Kidney tubule cell (primary cell): ENCODE results near the gene RANBP3L.
"Not testable (repeated sequence)": the region's sequence is repeated elsewhere in the genome, so short reads cannot be mapped to it uniquely, and the experiment has no call there.

Experiments used
- DNase-seq: peaks from one replicate; pipeline ENCODE4 v3.0.0-alpha.2; 2018; ENCODE audit warnings: low spot score

The RANBP3L gene

DNA sequence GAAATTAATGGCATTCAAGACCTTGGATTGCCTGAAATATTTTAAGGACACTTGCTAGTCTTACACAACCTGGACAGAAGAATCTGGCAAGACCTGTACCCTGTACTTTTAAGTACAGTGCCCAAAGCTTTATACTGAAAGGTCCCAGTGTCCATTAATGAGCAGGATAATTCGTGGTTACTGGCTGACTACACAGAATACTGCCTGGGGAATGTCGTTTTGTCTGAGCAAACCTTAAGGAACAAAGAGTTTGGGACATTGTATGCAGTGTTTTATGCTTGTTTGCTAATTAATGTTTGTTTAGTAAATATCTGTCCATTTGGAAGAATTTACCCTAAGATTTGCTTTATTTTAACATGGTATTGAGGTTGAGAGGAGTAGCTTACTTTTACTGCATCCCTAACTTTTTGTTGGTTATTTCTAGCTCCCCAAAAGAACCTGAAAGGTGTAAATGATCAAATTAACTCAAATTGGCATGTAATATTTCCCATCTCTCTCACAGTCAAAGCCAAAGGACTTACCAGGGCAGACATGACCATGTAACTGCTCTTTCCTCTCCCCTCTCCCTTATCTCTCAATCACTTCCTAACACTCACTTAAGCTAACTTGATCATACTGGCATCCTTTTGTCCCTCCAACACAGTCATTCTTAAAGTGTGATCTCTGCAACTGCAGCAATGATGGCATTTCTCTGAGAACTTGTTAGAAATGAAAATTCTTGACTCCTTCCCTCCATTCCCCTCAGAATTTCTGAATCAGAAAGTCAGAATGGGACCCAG, 15.7 kb downstream of the RANBP3L start:
- no peak for DNase-seq

DNA sequence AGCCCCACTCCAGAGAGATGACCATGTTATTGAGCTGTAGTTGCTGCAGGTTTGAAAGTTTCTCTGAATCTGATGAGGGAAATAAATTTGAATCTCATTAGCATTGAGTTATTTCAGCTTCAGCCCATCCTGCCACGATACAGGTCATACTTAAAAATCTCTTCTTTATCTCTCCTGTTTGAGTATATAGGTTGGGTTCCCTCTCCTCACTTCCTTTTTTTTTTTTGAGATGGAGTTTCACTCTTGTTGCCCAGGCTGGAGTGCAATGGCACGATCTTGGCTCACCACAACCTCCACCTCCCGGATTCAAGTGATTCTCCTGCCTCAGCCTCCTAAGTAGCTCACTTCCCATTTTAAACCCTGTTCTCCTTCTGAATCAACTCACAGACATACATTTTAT, 17.9 kb downstream of the RANBP3L start:
- not testable (repeated sequence) for DNase-seq

DNA sequence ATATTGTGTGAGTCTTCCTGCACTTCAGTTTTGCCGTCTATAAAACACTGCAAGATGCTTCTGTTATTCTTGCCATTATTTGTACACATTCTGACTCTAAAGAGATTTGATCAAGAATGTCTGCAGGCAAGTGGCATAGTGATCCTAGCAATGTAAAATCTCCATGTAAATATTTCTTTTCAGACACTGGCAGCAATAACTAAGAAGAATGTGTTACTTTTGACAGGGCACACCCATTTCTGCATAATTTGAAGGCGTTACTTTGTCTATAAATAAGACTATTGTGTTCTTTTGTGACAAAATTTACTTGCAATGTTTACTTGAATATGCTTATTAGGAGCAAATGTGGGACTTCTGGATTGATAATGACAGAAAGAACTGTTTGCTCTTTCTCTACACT, 20.1 kb downstream of the RANBP3L start:
- no peak for DNase-seq

DNA sequence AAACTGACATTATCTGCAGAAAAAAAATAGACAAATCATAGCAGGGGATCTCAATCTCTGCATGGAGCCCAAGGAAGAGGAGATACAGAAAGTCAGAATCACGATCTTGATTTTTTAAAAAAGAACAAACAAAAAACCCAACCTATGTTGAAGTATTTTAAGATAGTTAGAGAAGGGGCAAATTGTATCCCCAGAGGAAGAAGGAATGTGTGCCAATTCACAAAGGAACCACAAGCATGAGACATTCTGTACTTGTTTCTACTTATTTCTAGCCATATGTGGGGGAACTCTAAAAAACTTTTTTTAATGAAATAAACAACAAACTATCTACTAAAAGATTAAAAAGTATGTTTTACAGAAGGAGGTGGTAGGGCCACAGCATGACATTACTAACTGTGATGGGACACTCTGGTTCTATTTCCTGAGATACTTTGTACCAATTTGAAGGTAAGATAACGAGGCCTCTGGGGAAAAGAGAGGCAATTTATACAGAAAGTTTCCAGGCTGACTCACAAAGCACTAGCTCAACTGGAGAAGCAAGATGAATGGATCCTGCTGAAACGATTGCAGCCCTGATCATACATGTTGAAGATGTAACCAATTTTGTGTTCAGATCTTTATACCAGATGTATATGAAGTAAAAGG, 22.5 kb downstream of the RANBP3L start:
- no peak for DNase-seq

DNA sequence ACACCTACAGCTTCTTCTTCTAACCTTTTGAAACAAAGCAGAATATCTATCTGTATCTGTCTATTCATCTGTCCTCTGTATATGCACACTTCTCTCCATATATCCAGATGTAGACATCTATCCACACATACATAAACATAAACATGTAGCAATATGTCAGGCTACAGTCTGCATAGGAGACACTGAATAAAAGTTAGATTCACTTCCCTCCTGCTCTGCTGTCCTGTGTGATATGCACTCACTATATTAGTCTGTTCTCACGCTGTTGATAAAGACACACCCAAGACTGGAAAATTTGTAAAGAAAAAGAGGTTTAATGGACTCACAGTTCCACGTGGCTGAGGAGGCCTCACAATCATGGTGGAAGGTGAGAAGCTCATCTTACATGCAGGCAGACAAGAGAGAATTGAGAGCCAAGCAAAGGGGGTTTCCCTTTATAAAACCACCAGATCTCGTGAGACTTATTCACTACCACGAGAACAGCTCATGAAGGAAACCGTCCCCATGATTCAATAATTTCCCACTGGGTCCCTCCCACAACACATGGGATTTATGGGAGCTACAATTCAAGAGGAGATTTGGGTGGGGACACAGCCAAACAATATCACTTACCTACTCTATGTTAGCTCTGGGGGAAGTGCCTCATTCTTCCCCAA, 24.1 kb downstream of the RANBP3L start:
- DNase-seq: no peak

DNA sequence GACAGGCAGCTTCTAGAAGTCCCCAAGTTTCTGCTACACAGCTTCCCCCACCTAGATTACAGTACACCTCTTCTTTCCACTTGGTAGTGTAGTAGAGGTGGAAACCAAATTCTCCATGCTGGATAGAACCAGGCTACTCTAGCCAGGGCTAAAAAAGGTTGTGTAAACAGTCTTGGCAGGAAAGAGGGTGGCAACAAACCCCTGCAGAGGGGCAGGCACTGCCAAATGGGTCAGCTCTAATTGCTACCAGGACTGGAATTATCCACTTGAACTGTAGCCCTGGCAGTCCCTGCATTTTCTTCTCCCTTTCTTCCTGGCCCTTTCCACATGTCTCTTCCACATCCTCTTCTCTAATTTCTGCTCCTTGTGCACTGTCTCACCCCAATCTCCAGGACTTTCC, 24.8 kb downstream of the RANBP3L start:
- no peak for DNase-seq

DNA sequence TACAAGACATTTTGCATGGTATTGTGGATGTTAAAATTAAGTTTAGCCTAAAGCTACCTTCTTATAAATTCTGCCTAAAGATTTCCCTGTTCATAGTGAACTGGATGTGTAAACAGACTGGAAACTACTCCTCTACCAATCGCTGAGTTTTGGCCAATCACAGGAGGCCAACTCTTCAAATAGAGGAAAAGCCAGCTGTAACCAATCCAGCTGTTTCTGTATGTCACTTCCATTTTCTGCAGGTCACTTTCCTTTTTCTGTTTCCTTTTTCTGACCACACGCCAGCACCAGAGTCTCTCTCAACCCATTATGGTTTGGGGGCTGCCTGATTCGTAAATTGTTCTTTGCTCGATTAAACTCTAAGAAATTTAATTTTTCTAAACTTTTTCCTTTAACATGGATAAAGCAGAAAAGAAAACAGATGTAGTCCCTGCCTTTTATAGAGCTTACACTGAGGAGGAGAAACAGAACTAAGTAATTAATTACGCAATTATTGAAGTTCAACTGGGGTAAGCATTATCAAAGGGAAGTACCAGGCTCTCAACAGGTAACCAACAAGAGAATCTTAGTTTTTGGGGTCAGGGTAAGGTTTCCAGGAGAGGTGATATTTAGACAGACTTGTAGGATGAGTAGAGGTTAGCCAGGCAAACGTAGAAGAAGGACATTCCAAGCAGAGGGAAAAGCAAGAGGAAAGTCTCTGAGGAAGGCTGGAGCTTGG, 27.7 kb downstream of the RANBP3L start:
- DNase-seq: no peak

DNA sequence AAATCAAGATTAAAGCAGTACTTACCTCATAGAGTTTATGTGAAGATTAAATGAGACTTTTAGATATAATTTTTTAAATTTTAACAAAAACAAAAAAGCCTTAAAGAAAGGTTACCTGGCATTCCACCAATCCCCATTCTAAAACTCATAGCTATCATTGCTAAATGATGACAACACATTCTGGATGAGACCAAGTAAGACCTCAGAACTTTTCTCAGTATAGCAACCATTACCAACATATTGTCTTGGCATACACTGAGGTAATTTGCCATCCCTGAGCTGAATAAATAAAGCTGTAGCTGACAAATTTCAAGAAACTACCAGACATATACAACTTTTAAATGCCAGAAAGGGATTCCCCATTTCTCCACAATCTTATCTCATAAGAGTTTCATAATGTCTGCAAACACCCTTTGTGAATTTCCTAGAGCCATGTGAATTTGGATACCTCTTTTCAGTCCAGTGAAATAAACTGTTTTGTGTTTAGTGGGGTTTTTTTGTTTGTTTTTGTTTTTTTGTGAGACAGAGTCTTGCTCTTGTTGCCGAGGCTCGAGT, 29.5 kb downstream of the RANBP3L start:
- no peak for DNase-seq

DNA sequence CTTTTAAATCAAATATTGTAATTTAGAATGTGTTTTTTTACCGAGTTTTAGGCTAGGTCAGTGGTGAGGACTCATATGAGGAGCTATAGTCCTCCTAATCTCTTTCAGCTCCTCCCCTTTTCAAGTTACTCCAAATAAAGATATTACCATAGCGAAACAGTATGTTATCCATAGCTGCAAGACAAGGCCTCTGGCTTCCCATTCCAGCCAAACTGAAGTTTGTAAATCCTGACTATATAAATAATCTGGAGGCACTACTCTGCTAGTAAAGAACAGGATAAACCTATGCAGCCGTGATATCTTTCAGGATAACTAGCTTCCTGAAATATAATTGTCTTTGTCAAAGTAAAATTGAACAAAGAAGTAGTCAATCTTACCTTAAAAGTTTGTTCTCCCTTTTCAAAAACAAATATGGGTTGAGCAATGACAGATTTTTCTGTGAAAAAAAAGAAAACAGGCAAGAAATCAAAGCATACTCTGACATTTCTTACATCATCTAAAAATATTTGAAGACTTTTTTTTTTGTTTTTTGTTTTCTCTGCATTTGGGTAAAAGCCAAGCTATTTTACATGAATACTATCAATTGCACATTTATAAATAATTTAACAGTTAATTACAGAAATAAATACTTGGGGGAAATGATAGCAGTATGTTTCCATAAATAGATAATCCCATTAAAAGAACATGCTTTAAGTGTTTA, 30.7 kb downstream of the RANBP3L start:
- DNase-seq: no peak

DNA sequence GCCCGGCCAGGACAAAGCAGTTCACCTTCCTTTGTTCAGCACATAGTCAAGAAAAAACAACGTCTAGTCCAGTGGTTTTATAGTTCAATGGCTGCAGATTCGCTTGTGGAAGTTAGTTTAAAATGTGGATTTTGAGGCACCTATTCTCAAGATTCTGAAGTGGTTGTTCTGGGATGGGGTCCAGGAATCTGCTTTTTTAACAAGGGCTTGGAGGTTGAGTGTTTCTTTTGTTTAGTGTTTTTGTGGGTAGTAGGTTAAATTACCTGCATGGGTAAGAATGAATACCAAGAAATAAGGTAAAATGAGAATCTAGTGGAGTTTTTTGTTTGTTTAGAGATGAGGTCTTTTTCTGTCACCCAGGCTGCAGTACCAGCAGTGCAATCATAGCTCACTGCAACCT, 31.5 kb downstream of the RANBP3L start:
- DNase-seq: no peak

DNA sequence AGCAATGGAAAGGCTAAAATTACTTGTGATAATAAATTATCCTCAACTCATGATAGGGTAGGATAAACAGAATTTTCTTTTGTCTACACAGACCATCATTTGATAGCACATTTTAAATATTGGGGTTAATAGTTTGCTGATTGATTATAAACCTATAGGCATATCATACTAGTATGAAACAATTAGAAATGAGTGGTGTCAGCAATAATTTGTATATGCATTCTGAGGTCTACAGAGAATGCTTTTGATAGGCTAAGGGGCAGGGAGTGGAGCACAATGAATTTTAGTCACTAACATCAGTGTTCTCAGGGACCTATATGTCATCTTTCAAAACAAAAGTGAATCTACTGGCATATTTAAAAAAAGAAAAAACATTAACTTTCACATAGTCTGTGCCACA, 32.2 kb downstream of the RANBP3L start:
- DNase-seq: no peak

DNA sequence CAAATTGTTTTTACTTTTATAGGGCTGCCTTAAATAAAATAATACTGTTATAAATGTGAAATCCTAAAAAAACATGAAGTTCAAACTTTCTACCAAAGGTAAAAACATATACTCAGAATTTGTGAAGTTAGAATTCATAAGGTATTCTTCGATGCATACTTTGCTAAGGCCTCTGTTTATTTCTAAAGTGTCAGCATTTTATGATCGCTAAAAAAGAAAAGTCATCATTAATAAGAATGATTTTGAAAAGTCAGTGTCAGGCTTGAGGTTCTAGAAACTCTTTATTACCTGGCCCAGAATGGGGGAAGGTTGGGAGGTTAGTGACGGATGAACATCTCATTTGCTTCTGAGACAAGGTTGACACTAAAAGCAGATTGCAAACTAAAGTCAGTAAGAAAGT, 33.8 kb downstream of the RANBP3L start:
- no peak for DNase-seq

DNA sequence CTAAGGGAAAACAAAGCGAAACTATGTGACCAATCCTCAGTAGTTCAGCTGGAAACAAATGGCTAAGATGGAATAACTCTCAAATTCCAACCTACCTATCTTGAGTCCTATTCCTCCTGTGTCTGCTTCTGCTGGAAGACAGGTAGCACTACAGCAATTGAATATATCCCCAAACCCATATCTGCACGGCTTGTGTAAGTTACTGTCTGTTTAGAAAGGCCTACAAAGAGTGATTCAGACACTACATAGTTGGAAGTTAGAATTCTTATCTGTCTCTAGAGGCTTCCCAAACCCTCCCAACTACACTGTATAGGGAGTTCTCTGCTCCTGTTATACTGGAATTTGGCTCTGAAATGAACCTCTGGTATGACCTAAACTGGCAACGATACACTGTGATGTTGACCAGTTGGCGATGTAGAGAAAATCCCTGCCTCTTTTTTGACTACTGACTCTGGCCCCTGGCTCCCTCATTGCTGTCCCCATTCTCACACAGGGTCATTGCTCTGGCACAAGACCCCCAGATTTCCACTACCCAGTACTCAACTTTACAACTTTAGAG, 37.4 kb downstream of the RANBP3L start:
- DNase-seq: no peak

DNA sequence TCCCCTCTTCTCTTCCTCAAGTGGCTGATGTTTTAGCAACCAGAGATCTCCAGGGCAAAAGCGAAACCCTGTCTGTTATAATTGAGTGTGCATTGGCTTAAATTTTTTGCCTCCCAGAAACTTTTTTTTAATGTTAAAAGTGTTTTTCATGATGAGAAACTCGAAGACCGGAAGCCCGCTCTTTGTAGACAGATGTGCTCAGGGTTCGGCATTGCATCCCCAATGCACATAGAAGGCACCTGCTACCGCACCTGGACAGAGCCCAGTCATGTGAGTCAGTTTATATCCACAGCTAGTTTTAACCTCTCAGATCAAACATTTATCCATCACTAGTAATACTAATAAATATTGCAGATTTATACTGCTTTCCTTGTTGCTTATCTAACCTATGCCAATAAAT, 40.5 kb downstream of the RANBP3L start:
- DNase-seq: no peak

DNA sequence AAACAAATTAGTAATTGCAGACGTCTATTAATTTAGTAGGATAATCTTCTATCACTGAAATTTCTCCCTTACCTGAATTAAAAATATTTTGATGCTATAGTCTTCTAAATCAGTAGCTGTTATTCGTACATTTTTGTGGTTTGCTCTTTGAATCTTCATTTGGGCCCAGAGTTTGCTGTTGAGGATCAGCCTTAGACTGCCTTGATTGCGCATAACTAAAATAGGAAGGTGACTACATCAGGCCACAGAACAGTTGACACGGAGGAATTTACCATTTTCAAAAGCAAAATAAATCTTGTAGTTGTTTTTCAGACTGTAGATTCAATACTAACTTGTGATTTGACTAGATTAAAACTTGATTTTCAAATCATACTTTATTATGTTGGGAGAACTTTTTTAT, 48.1 kb downstream of the RANBP3L start:
- no peak for DNase-seq

DNA sequence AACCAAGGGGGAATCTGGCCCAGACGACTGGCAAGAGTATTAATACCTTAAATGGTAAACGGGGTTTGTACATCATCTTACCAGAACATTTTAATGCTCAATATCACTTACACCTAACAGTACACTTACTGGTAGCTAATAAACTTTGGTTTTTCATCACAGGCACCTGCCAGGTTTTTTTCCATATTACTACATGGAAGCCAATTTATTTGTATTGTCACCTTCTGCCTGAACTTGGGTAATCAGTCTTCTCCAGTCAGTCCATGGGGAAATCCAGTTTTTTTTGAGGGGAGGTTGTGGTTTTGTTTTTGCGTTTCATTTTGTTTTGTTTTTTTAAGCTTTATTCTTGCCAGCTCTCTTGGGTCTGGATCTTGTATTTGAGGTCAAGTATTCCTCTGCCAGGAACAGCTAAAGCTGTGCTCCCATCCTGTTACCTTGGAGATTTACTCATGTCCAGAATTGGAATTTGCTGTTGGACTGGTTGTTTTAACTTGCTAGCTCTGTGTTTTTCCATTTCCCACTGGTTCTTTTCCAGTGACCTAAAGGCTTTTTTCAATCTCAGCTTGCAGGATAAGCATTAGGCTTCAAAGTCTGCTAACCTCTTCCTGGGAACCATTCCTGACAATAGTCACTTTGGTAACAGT, 48.9 kb downstream of the RANBP3L start:
- no peak for DNase-seq

DNA sequence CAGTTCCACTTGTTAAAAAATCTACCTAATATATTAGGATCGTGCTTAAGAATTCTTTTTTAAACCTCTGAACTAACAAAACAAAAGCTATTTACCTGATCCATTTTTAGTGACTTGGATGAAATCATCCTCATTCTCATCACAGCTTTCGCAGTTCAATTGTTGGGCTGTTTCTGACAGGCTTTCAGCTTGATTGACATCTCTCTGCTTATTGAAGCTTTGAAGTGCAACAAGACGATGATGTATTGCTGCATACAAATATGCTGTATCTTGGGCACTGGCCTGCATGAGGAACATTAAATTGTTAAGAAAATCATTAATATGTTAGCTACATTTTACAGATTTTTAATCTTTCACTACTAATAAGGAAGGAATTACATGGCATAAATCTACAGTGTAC, 50.5 kb downstream of the RANBP3L start:
- DNase-seq: no peak

DNA sequence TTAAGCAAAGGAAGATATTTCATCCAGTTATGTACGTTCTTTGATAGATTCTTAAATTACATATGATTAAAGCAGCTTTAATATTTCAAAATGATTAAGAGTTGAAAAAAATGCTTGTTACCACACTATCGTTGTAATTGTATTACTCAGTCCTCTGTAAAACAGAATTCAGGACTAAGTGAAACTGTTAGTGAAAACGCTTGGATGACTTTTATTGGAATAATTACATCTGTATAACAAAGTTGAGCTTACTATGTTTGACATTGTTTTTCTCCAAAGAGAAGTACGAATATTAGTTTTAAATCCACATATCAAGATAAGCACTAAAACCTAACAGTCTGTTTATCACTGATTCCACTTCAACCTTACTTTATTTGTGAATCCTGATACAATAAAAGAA, 51.3 kb downstream of the RANBP3L start:
- DNase-seq: no peak

DNA sequence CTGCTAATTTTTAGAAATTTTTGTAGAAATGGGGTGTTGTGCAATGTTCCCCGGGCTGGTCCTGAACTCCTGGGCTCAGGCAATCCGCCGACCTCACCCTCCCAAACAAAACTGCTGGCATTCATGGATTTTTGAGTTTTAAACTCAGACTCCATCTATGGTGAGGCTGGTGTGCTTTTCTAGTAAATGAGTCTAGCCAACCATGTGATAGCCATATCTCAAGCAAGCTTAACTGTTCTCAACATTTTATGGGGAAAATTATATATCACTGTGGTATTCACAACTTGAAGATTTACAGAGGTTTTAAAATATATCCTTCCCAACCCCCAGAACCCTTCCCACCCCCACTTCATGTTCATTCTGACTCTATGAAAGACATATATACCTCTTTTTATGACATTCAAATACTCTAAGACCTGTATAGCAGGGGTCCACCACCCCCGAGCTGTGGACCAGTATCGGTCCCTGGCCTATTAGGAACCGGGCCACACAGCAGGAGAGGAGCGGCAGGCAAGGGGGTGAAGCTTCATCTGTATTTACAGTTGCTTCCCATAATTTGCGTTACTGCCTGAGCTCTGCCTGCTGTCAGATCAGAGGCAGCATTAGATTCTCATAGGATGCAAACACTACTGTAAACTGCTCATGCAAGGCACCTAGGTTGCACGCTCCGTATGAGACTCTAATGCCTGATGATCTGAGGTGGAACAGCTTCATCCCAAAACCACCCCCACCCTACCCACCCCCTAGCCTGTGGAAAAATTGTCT, 55.5 kb downstream of the RANBP3L start:
- no peak for DNase-seq

DNA sequence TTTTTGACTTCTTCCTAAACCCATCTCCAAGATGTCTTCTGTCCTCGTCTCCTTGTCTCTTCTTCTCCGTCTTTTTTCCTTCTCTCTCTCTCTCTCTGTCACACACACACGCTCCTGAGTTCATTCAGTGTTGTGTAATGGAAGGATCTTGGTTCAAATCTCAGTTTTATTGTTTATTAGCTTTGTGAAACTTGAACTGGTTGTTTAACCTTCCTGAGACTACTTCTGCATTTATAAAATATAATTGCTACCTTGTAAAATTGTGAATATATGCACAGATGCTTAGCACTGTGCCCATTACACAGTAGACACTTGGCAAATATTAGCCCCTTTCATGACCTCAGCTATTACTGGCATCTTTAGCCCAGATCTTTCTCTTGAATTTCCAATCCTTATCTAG, 57.6 kb downstream of the RANBP3L start:
- no peak for DNase-seq
